Superior temporal gyrus (tissue), 1 donor: ENCODE data around the gene ATG13.
"Not testable (repeated sequence)": the region's sequence is repeated elsewhere in the genome, so short reads cannot be mapped to it uniquely, and the experiment has no call there.

ENCODE experiments used
- DNase-seq: peaks from one replicate; pipeline ENCODE4 v3.0.0-alpha.2; 2016; ENCODE audit errors: extremely low spot score

Gene ATG13

GRCh38 chr11:46697303-46697702 lies 80.0 kb downstream of the ATG13 start:
- DNase-seq: peak; percentile 67

- no peak for DNase-seq
Measured at GRCh38 chr11:46697723-46698122, 80.4 kb downstream of the ATG13 start.

- no peak for DNase-seq
Measured at GRCh38 chr11:46698597-46698996, 81.2 kb downstream of the ATG13 start.

DNA sequence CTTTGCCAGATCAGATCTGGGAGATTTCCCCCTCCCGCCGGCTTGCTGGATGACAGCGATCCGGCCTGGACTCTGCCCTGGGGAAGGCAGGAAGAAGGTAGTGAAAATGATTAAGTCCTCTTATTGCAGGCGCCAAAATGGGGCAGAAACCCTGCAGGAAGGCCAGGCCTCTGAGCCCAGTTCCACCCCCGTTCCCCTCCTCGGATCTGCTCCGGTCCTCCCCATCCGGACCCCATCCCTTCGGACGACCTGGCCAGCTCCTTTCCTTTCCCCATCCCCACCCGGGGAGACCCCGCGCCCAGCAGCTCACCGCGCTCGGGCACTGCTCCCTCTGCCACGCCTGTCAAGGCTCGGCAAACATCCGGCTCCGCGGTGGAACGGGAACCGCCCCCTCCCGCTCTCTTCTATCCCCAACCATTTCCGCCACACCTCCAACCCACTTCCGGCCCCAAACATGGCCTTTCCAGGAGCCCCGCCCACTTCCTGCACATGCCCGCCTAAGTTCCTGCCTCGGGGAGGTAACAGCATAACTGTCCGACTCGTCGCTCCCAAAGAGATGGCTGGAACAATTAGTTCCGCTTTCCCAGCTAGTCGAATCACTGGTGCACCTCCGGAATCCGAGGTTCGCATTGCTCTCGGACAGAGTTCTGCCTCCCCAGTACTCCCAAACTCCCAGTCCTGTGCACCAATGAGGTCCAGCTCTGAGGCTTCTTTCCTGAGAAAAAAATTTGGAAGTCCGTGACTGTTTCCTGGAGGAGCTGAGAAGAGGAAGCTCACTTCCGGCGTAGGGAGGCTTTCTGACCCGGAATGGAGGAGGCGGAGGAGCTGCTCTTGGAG lies 83.1 kb downstream of the ATG13 start, which contains the start of the genes ARHGAP1 and ZNF408:
TSS of gene ARHGAP1 (minus strand) at position 379 of the 837 bp plus-strand sequence. CDS start 4,512 bp downstream, outside the sequence.
TSS of gene ZNF408 (plus strand) at position 791 of the 837 bp plus-strand sequence. CDS start at position 808, 17 bp downstream.
- peak; percentile 99 for DNase-seq

DNA sequence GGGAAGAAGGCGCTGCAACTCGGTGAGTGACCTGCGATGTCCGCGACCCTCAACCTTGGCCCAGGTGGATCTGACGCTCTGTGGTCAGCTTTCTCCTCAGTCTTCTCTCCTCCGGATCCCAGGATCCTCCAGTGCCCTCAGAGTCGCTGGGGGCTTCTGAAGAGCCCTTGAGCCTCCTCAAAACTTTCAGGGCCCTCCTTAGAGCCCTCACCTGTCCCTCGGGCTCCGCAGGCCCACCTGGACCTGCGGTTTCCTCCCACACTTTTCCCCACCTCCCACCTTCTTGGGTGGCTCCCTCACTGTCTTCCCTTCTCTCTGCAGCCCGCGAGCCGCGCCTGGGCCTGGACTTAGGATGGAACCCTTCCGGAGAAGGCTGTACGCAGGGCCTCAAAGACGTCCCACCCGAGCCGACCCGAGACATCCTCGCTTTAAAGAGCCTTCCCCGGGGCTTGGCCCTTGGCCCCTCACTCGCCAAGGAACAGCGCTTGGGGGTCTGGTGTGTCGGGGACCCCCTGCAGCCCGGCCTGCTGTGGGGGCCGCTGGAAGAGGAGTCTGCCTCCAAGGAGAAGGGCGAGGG lies 83.8 kb downstream of the ATG13 start:
- DNase-seq: no peak

- no peak for DNase-seq
Measured at GRCh38 chr11:46705070-46705688, 87.8 kb downstream of the ATG13 start.

- DNase-seq: no peak
Measured at GRCh38 chr11:46706886-46707285, 89.5 kb downstream of the ATG13 start.

GRCh38 chr11:46709351-46709750 lies 92.0 kb downstream of the ATG13 start:
- not testable (repeated sequence) for DNase-seq

- DNase-seq: peak; percentile 70
Measured at GRCh38 chr11:46710821-46711269, 93.5 kb downstream of the ATG13 start.

DNA sequence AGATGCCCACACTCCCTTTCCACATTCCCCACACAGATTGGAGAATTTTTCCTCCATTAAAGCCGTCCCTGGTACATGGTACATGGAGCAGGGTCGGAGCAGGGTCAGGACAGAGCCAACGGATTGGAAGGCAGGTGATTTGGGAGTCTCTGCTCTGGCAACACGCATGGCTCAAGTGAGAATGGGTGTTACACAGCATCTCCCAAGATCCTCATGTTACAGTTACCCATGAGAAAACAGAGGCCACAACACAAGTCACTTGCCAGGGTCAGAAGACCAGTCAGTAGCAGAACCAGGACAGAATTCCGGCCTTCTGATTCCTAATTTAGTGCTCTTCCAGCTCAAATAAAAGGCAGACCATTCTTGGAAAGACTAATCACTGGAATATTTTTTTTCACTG lies 94.0 kb downstream of the ATG13 start:
- DNase-seq: no peak

DNA sequence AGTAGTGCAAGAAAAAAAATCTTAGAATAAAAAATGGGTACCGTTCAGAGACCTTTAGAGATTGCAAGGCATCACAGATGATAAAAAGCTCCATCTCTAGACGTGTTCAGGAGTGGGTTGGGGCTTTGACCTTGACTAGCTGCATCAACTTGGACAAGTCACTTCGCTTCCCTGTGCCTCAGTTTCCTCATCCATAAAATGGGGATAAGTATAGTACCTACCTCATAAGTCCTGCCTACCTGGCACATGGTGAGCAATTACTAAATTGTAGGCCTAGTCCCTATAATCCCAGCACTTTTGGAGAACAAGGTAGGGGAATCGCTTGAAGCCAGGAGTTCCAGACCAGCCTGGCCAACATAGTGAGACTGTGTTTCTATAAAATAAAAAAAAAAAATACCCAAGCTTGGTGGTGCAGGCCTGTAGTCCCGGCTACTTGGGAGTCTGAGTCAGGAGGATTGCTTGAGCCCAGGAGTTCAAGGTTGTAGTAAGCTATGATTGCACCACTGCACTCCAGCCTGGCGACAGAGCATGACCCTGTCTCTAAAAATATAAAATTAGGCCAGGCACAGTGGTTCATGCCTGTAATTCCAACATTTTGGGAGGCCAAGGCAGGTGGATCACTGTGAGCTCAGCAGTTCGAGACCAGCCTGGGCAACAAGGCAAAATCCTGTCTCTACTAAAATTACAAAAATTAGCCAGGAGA lies 95.7 kb downstream of the ATG13 start:
- DNase-seq: no peak

GRCh38 chr11:46717825-46718154 lies 100.4 kb downstream of the ATG13 start:
- not testable (repeated sequence) for DNase-seq

DNA sequence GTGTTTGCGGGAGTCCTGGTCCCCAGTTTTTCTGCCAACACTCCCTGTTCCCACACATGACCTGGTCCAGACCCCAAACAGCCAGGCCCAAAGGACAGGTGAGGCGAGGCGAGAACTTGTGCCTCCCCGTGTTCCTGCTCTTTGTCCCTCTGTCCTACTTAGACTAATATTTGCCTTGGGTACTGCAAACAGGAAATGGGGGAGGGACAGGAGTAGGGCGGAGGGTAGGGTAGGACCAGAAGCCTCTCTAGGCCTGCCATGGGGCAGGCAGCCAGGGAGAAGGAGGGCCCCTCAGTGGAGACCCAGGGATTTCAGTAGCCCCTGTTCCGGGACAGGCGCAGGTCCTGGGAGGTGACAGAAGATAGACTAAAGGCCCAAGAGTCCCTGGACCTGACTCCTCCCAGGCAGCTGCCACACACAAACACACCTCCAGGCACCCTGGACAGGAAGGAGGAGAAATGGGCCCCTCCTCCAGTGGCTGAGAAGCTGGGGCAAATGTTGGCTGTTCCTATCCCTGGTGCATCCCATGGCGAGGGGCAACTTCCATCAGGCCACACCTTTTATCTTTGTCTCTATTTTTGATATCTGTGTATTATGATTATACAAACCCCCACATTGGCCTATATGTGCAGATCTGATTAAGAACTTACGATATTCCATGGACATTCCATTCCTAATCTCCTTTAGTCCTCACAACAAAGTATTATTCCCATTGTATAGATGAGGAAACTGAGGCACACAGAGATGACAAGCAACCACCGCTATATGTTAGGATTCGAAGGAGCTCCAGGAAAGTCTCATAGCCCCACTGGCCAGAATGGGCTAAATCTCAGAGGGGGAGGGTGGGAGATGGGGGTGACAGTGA lies 101.0 kb downstream of the ATG13 start:
- no peak for DNase-seq

- no peak for DNase-seq
Measured at GRCh38 chr11:46719048-46719542, 101.7 kb downstream of the ATG13 start, which contains the start of gene F2. F2 (plus strand) TSS chr11:46719213; CDS start chr11:46719236, 23 bp downstream.

- no peak for DNase-seq
Measured at GRCh38 chr11:46719543-46720218, 102.3 kb downstream of the ATG13 start.

- no peak for DNase-seq
Measured at GRCh38 chr11:46721286-46721685, 103.9 kb downstream of the ATG13 start.

GRCh38 chr11:46722566-46723358 lies 105.4 kb downstream of the ATG13 start:
- no peak for DNase-seq

DNA sequence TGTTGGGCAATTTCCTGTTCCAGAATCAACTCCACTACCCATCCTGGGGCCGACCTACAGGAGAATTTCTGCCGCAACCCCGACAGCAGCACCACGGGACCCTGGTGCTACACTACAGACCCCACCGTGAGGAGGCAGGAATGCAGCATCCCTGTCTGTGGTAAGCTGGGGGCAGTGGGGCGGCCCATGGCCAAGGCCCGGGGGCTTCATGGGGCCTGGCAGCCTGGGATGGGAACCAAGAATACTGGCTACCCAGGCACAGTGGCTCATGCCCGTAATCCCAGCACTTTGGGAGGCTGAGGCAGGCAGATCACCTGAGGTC lies 106.0 kb downstream of the ATG13 start:
- no peak for DNase-seq

DNA sequence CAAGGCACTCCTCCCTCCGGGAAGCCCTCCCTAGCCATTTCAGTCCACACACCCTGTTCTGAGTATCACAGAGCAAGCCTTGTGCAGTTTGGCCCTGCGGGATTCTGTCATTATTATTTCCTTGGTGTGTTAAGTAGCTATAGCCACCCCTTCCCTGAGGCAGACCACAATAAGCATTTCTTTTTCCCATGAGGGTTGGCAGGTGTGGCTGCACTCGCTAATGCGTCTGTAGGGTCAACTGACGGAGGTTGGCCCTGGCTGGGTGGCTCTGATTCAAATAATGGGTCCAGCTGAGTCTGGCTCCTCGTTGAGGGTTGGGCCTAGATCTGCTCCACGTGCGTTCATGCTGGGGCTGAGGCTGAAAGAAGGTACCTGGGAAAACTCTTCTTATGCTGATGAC lies 106.7 kb downstream of the ATG13 start:
- no peak for DNase-seq
